BE2C (cell line): ENCODE data around the gene TBKBP1.
A peak's percentile ranks its signal among the peaks of the same experiment; 100 is the strongest.

Source experiments
- DNase-seq: peaks from one replicate; pipeline ENCODE4 v3.0.0-alpha.2; 2020
- H3K27me3 ChIP-seq: fragments of 250-450 bp; sonication (Bioruptor Pico); 2 replicates; pipeline ENCODE4 v1.5.1; 2020; ENCODE audit warnings: mild to moderate bottlenecking
- H3K36me3 ChIP-seq: fragments of 250-450 bp; sonication (Bioruptor Pico); 2 replicates; pipeline ENCODE4 v1.5.1; 2020; ENCODE audit warnings: mild to moderate bottlenecking
- H3K4me1 ChIP-seq: fragments of 250-450 bp; sonication (Bioruptor Pico); 2 replicates; pipeline ENCODE4 v1.5.1; 2020
- H3K4me3 ChIP-seq: 2 replicates; pipeline ENCODE4 v1.5.1; 2011; ENCODE audit warnings: low read depth, low read length
- H3K9me3 ChIP-seq: fragments of 250-450 bp; sonication (Bioruptor Pico); 2 replicates; pipeline ENCODE4 v1.5.1; 2020
- TF ChIP-seq, protein P1 (sequence below): IDR thresholded peaks from 2 replicates; pipeline ENCODE4 v1.5.1; 2012; ENCODE audit warnings: mild to moderate bottlenecking, low read depth, low read length

The TBKBP1 gene

DNA sequence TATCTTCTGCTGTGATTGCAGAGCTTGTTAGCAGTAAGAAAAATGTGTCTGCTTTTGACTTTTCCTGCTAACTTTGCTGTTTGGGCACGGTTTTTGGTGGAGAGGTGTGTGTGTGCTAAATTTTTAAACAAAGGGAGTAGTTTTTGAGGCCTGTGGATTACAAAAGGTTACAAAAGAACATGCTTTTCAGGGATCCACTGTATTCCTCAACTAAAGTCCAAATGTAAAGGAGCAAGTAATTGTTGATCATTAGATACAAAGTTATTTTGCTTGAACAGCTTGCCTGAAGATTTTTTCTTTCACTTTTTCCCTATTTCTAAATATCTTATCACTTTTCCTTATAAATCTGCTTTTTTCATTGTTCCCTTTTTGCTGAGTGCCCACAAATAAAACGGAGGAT is 42.3 kb upstream of the TBKBP1 start:
- no peak for DNase-seq
- Histone ChIP-seq H3K4me1 (no peaks in the 10 kb centered on the region; the same call in 1 of the 2 replicates), H3K27me3 (no peaks in the 10 kb centered on the region), H3K4me3 (peak overlapping the region; percentile 95), H3K9me3 (no peaks in the 10 kb centered on the region), H3K36me3 (peaks cover 57% of the 10 kb centered on the region)
- TF ChIP-seq, protein P1, sequence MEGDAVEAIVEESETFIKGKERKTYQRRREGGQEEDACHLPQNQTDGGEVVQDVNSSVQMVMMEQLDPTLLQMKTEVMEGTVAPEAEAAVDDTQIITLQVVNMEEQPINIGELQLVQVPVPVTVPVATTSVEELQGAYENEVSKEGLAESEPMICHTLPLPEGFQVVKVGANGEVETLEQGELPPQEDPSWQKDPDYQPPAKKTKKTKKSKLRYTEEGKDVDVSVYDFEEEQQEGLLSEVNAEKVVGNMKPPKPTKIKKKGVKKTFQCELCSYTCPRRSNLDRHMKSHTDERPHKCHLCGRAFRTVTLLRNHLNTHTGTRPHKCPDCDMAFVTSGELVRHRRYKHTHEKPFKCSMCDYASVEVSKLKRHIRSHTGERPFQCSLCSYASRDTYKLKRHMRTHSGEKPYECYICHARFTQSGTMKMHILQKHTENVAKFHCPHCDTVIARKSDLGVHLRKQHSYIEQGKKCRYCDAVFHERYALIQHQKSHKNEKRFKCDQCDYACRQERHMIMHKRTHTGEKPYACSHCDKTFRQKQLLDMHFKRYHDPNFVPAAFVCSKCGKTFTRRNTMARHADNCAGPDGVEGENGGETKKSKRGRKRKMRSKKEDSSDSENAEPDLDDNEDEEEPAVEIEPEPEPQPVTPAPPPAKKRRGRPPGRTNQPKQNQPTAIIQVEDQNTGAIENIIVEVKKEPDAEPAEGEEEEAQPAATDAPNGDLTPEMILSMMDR = no peak

GRCh38 chr17:47652570-47652969 is 41.4 kb upstream of the TBKBP1 start:
- H3K9me3 ChIP-seq = no peaks in the 10 kb centered on the region
- H3K27me3 ChIP-seq = no peaks in the 10 kb centered on the region
- TF ChIP-seq, protein P1 = no peak
- no peak for DNase-seq
- peaks cover 66% of the 10 kb centered on the region for H3K36me3 ChIP-seq
- peak overlapping the region; percentile 95; the same call in 1 of the 2 replicates for H3K4me3 ChIP-seq
- H3K4me1 ChIP-seq = no peaks in the 10 kb centered on the region; the same call in 1 of the 2 replicates

GRCh38 chr17:47653442-47653841 is 40.5 kb upstream of the TBKBP1 start:
- Histone ChIP-seq H3K4me3 (no peak overlapping the region), H3K9me3 (no peaks in the 10 kb centered on the region), H3K27me3 (no peaks in the 10 kb centered on the region), H3K4me1 (no peaks in the 10 kb centered on the region; the same call in 1 of the 2 replicates), H3K36me3 (peaks cover 75% of the 10 kb centered on the region)
- DNase-seq = no peak
- TF ChIP-seq, protein P1 = no peak

DNA sequence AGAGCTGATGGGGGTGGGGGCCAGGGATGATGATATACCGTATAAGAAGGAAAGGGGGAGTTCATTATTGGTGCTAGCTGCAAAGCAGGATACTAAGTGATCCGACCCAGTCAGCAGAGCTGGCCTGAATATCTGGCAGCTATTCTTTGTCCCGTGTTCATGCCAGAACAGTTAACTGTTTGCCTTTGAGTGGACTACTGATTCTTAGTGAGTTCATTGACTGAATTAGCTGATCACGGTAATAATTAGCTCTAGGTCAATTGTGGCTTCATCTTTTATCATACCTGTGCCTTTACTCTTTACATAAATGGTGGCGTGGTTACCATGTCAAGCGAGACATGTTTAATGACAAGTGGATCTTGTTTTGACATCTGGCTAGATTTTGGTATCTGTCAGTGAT is 39.0 kb upstream of the TBKBP1 start:
- peak overlapping the region; percentile 4; the same call in 1 of the 2 replicates for H3K4me3 ChIP-seq
- no peak for DNase-seq
- H3K9me3 ChIP-seq = no peaks in the 10 kb centered on the region
- peaks cover 89% of the 10 kb centered on the region for H3K36me3 ChIP-seq
- TF ChIP-seq, protein P1 = no peak
- no peaks in the 10 kb centered on the region for H3K27me3 ChIP-seq
- no peaks in the 10 kb centered on the region; the same call in 1 of the 2 replicates for H3K4me1 ChIP-seq

- H3K27me3 ChIP-seq = no peaks in the 10 kb centered on the region
- H3K9me3 ChIP-seq = no peaks in the 10 kb centered on the region
- no peak for DNase-seq
- H3K36me3 ChIP-seq = peaks cover 96% of the 10 kb centered on the region
- no peak overlapping the region for H3K4me3 ChIP-seq
- TF ChIP-seq, protein P1 = no peak
- H3K4me1 ChIP-seq = no peaks in the 10 kb centered on the region; the same call in 1 of the 2 replicates
Measured at GRCh38 chr17:47660064-47660492, 33.9 kb upstream of the TBKBP1 start.

DNA sequence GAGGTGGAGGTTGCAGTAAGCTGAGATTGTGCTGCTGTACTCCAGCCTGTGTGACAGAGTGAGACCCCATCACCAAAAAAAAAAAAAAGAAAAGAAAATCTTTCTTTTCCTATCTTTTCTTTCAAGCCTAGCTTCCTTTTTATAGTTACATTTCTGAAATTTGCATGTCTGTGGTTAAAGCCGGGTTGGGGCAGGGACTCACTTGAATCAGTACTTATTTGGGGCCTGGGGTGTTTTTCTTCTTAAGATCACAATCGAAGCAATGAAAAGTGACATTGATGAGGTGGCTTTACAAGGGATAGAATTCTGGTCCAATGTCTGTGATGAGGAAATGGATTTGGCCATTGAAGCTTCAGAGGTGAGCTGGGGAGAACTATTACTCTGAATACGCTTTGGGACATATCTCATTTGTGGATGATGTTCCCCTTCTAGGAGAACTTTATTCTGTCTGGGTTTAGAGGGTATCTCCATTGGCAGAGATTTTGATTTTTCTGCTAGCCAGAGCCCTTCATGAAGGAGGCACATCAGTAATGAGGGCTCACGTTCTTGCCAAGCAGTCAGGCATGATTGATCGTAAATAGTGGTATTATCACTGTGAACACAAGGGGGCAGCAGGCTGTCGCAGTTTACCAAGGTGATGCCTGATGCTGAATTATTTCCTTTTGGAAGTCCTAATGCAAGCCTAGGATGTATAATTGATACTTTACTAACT is 29.9 kb upstream of the TBKBP1 start:
- peaks cover 91% of the 10 kb centered on the region for H3K36me3 ChIP-seq
- no peak overlapping the region for H3K4me3 ChIP-seq
- peak; percentile 72 for DNase-seq
- no peaks in the 10 kb centered on the region for H3K27me3 ChIP-seq
- TF ChIP-seq, protein P1 = peak; percentile 87
- no peaks in the 10 kb centered on the region for H3K9me3 ChIP-seq
- H3K4me1 ChIP-seq = no peaks in the 10 kb centered on the region
